ENCODE data around the gene FES.

DNA sequence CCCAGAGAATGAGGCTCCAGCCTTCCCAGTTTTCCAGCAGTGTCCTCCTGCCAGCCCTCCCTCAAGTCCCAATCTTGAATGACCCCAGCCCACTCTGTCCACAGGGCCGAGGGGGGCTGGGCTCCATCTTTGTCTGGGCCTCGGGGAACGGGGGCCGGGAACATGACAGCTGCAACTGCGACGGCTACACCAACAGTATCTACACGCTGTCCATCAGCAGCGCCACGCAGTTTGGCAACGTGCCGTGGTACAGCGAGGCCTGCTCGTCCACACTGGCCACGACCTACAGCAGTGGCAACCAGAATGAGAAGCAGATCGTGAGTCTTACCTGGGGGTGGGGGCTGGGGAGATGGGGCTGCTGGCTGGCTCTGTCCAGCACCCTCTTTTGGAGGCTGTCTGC is 5.6 kb upstream of the FES start:
- TF ChIP-seq CTCF (IDR thresholded peaks at IDR 0.05) (no peak), SIN3A (IDR thresholded peaks at IDR 0.05; ENCODE audit: borderline replicate concordance, low read depth, low read length) (no peak), RAD21 (IDR thresholded peaks at IDR 0.05; ENCODE audit: low read length) (no peak), RXRA (IDR thresholded peaks at IDR 0.05; ENCODE audit: borderline replicate concordance, low read depth) (no peak), POLR2AphosphoS5 (IDR thresholded peaks at IDR 0.05; ENCODE audit: low read depth, low read length) (no peak), FOXM1 (IDR thresholded peaks at IDR 0.05; ENCODE audit: low read depth) (no peak), YY1 (IDR thresholded peaks at IDR 0.05; ENCODE audit: low read depth) (no peak), REST (IDR thresholded peaks at IDR 0.05; ENCODE audit: low read depth, low read length) (no peak), MXI1 (IDR thresholded peaks at IDR 0.05; ENCODE audit: low read depth, low read length) (no peak), GATA2 (CRISPR knock-in tag; IDR thresholded peaks at IDR 0.05) (no peak)
- TF ChIP-seq, protein P1, sequence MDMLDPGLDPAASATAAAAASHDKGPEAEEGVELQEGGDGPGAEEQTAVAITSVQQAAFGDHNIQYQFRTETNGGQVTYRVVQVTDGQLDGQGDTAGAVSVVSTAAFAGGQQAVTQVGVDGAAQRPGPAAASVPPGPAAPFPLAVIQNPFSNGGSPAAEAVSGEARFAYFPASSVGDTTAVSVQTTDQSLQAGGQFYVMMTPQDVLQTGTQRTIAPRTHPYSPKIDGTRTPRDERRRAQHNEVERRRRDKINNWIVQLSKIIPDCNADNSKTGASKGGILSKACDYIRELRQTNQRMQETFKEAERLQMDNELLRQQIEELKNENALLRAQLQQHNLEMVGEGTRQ (IDR thresholded peaks at IDR 0.05; ENCODE audit: borderline replicate concordance, low read depth, low read length): no peak
- TF ChIP-seq, protein P2, sequence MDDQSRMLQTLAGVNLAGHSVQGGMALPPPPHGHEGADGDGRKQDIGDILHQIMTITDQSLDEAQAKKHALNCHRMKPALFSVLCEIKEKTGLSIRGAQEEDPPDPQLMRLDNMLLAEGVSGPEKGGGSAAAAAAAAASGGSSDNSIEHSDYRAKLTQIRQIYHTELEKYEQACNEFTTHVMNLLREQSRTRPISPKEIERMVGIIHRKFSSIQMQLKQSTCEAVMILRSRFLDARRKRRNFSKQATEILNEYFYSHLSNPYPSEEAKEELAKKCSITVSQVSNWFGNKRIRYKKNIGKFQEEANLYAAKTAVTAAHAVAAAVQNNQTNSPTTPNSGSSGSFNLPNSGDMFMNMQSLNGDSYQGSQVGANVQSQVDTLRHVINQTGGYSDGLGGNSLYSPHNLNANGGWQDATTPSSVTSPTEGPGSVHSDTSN (IDR thresholded peaks at IDR 0.05): no peak
